ENCODE results near the gene STEAP1B.
"Not testable (repeated sequence)": the region's sequence is repeated elsewhere in the genome, so short reads cannot be mapped to it uniquely, and the experiment has no call there.

STEAP1B gene

GRCh38 chr7:22496912-22497311 is 3.1 kb downstream of the STEAP1B start:
- DNase-seq (ENCODE audit: low read depth) = not testable (repeated sequence)

DNA sequence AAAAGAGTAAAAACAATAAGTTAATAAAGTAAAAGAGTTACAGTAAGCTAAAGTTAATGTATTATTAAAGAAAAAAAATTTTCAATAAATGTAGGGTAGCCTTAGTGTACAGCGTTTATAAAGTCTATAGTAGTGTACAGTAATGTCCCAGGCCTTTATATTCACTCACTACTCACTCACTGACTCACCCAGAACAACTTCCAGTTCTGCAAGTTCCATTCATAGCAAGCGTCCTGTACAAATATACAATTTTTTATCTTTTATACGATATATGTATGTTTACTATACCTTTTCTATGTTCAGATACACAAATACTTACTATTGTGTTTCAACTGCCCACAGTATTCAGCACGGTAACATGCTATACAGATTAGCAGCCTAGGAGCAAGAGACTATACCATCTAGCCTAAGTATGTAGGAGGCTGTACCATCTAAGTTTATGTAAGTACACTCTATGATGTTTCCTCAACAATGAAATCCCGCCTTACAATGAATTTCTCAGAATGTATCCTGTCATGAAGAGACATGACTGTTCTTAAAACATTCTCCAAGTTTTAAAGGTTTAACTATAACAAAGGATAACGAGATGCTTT is 3.6 kb downstream of the STEAP1B start:
- not testable (repeated sequence) for DNase-seq (ENCODE audit: low read depth)

- not testable (repeated sequence) for DNase-seq (ENCODE audit: low read depth)
Observed at GRCh38 chr7:22493160-22493925, 6.6 kb downstream of the STEAP1B start.

GRCh38 chr7:22488643-22489462 is 11.1 kb downstream of the STEAP1B start:
- DNase-seq (ENCODE audit: low read depth) = peak; percentile 9

DNA sequence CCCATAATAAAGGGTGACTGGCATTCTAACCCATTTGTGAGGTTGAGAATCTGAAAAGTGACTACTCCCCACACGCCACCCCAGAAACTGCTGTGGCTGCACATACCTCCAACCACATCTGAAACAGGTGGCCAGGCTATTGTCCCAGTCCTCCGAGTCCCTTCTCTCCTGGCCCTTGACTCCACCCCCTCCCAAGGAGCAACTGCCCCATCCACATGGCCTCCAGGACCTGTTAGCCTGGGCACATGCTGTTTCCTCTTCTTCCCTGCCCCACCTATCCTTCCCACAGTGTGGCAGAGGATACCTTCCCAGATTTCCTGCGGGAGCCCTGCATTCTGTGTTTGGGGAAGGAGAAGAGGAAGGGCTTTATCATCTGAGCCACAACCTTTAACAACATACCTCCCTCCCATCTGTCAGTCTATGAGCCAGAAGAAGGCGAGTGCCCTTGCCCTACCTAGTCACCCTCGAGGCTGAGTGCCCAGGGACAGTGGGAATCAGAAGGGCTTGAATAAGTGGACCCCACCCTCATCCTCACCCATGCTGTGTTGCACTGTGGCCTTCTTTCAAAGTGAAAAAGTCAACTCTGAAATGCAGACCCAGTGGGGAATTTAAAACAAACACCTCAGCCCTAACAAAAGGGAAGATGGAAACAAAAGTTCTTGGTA is 11.9 kb downstream of the STEAP1B start:
- DNase-seq (ENCODE audit: low read depth) = no peak

GRCh38 chr7:22486597-22486996 is 13.4 kb downstream of the STEAP1B start:
- no peak for DNase-seq (ENCODE audit: low read depth)

DNA sequence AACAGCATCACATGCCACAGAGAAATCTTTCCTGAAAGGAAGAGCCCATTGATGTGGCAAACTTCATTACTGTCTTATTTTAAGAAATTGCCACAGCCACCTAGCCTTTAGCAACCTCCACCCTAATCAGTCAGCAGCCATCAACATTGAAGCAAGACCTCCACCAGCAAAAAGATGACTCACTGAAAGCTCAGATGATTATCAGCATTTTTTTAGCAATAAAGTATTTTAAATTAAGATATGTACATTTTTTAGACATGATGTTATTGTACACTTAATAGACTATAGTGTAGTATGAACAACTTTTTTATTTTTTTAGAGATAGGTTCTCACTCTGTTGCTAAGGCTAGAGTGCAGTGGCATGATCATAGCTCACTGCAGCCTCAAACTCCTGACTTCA is 14.8 kb downstream of the STEAP1B start:
- DNase-seq (ENCODE audit: low read depth) = no peak

GRCh38 chr7:22482503-22482902 is 17.5 kb downstream of the STEAP1B start:
- no peak for DNase-seq (ENCODE audit: low read depth)

DNA sequence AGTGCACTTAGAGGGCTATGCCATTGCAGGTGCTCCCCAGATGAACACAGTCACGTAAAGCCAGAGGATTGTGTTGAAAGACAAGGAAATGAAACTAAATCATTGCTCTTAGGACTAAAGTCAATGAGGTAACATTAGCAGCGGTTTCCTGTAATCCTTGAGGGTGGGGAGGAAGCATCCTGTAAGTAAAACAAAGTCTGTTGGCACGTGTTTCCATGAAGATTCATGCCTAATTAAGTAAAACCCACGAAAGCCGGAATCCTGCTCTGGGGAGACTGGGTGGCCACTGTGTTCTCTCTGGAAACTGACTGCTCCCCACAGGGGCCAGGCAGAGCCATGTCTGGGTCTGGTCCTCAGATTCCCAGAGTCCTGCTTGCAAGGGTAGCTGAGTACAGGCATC is 18.3 kb downstream of the STEAP1B start:
- DNase-seq (ENCODE audit: low read depth) = no peak

GRCh38 chr7:22480523-22481075 is 19.4 kb downstream of the STEAP1B start:
- DNase-seq (ENCODE audit: low read depth) = no peak

GRCh38 chr7:22477876-22478450 is 22.0 kb downstream of the STEAP1B start:
- no peak for DNase-seq (ENCODE audit: low read depth)

GRCh38 chr7:22477262-22477661 is 22.7 kb downstream of the STEAP1B start:
- DNase-seq (ENCODE audit: low read depth) = no peak

DNA sequence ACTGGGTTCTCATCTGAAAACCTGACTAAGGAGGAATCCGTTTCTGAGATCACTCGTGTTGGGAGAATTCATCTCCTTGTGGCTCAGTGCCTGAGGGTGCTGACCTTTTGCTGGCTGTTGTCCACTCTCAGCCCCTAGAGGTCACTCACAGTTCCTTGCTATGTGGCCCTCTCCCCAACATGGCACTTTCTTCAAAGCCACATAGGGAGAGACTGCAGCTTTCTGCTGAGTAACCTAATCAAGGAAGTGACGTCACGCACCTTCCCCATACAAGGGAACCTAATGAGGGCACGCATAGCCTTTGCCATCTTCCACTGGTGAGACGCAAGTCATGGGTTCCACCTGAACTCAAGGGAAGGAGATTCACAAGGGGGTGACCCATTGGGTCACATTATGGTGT is 23.2 kb downstream of the STEAP1B start:
- DNase-seq (ENCODE audit: low read depth) = no peak

DNA sequence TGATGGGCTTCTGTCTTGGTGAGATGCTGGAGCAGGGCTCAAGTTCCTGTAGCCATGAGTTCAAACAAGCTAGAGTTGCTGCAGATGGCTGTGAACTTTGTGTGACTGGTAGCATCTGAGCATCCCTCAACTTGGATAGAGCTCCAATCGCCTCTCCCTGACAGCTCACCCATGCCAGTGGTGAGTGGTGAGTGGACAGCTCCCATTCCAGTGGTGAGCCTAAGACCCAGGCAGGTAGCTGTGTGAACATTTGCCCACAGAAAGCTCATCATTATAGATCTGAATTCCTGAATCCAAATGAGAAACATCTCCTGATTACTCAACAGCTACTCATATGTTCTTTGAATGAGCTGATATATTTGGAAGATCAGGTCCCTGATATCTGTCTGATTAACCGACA is 25.3 kb downstream of the STEAP1B start:
- DNase-seq (ENCODE audit: low read depth) = no peak

DNA sequence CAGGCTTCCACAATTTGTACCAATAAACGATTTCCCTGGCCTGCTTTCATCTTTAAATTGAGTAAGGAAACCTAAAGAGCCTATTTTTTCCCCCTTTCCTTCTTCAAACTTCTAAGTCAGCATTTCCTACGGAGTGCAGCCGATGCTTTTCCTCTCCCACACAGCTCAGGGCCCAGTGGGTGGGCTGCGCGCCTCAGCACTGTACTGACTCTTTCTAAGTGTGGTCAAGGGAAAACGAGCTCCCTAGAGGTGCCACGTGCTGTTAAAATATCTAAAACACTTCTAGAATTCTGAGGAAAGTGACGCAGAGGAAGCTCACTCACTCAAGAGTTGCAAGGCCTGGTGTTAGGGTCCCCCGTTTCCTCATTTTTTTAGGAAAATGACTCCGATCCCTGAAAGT is 29.0 kb downstream of the STEAP1B start:
- no peak for DNase-seq (ENCODE audit: low read depth)

GRCh38 chr7:22469371-22470143 is 30.4 kb downstream of the STEAP1B start:
- no peak for DNase-seq (ENCODE audit: low read depth)

- DNase-seq (ENCODE audit: low read depth) = no peak
Observed at GRCh38 chr7:22468609-22469008, 31.4 kb downstream of the STEAP1B start.

GRCh38 chr7:22464299-22464698 is 35.7 kb downstream of the STEAP1B start:
- no peak for DNase-seq (ENCODE audit: low read depth)

DNA sequence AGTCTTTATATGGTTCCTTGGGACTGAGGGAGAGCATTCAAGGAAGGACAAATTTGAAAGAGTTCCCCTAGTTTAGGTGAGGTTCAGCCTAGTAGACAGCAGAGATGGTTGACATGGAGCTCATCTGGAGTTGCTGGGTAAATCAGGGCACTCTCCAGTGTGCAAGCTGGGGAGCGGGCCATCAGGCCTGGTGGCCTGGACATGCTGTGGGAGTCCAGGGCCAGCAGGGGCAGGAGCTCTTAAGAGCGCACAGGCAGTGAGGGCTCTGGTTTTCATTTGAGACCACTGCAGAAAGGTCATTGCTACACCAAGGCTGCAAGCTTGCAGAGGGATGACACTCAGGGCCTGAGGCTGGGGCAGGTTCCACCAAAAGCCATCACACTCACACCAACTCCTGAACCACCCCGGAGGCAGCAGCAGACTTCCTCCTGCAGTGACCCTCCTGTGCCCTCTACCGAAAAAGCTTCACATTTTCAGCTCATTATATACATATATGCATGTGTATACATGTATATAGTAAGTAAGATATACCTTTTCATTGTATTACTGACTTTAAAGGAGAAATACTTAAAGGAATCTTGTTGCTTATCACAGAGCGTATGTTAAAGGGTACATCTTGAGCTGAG is 39.5 kb downstream of the STEAP1B start:
- DNase-seq (ENCODE audit: low read depth) = no peak

- no peak for DNase-seq (ENCODE audit: low read depth)
Observed at GRCh38 chr7:22457471-22457870, 42.5 kb downstream of the STEAP1B start.

All from stimulated activated CD8-positive, alpha-beta memory T cell treated with anti-CD3 and anti-CD28 coated beads, Interleukin-12 subunit alpha, Interleukin-12 subunit beta, amount 100 ng/mL, for 4 hours (primary cell).